ENCODE results near the gene CEP44.
"Not testable (repeated sequence)": the region's sequence is repeated elsewhere in the genome, so short reads cannot be mapped to it uniquely, and the experiment has no call there.

CEP44 gene

DNA sequence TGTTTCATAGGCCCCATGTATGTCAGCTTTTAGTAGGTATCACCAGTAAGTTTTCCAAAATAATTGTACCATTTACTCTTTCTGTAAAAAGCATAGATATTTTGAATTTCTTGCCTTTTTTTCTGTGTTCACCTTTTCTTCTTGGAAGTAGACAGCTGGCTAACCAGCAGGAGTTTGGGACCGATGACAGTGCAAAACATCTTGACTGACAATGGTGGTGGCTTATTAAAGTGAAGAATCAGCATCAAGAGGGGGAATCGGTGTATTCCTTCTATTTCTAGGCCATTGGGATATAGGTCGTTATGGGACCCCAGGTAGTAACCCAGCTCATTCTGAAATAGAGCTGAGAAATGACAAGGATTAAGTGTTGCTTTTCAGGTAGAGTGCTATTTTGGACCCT is 3.2 kb downstream of the CEP44 start:
- TF ChIP-seq, protein P1, sequence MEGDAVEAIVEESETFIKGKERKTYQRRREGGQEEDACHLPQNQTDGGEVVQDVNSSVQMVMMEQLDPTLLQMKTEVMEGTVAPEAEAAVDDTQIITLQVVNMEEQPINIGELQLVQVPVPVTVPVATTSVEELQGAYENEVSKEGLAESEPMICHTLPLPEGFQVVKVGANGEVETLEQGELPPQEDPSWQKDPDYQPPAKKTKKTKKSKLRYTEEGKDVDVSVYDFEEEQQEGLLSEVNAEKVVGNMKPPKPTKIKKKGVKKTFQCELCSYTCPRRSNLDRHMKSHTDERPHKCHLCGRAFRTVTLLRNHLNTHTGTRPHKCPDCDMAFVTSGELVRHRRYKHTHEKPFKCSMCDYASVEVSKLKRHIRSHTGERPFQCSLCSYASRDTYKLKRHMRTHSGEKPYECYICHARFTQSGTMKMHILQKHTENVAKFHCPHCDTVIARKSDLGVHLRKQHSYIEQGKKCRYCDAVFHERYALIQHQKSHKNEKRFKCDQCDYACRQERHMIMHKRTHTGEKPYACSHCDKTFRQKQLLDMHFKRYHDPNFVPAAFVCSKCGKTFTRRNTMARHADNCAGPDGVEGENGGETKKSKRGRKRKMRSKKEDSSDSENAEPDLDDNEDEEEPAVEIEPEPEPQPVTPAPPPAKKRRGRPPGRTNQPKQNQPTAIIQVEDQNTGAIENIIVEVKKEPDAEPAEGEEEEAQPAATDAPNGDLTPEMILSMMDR (IDR thresholded peaks at IDR 0.05; ENCODE audit: insufficient read depth, low read length, poor library complexity, severe bottlenecking) = no peak
- Histone ChIP-seq H3K4me3 (replicated peaks; ENCODE audit: low read depth, low read length) (no peak overlapping the region), H3K27me3 (replicated peaks; ENCODE audit: control insufficient read depth, insufficient read depth, low read length) (no peaks in the 10 kb centered on the region), H3K36me3 (ENCODE audit: control insufficient read depth, insufficient read depth, low read length) (no peaks in the 10 kb centered on the region)
- no peak for DNase-seq (ENCODE audit: extremely low read depth, insufficient read length)

DNA sequence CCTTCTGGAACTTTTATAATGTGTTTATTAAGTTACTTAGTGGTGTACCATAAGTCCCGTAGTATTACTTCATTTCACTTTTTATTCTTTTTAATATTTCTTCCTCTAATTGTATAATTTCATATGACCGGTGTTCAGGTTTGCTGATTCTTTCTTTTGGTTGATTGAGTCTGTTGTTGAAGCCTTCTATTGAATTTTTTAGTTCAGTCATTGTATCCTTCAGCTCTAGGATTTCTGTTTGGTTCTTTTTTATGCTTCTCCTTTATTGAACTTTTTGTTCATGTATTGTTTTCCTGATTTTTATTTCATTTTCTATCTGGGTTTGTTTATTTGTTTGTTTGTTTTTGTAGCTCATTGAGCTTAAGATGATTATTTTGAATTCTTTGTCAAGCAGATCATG is 8.8 kb downstream of the CEP44 start:
- Histone ChIP-seq H3K36me3 (ENCODE audit: control insufficient read depth, insufficient read depth, low read length) (no peaks in the 10 kb centered on the region; the same call in 1 of the 2 replicates), H3K4me3 (replicated peaks; ENCODE audit: low read depth, low read length) (no peak overlapping the region), H3K27me3 (replicated peaks; ENCODE audit: control insufficient read depth, insufficient read depth, low read length) (no peaks in the 10 kb centered on the region)
- TF ChIP-seq, protein P1 (IDR thresholded peaks at IDR 0.05; ENCODE audit: insufficient read depth, low read length, poor library complexity, severe bottlenecking) = no peak
- DNase-seq (ENCODE audit: extremely low read depth, insufficient read length) = no peak

DNA sequence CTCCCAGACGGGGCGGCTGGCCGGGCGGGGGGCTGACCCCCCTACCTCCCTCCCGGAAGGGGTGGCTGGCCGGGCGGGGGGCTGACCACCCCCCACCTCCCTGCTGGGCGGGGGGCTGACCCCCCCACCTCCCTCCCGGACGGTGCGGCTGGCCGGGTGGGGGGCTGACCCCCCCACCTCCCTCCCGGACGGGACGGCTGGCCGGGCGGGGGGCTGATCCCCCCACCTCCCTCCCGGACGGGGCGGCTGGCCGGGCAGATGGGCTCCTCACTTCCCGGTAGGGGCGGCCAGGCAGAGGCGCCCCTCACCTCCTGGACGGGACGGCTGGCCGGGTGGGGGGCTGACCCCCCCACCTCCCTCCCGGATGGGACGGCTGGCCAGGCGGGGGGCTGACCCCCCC is 10.9 kb downstream of the CEP44 start:
- not testable (repeated sequence) for DNase-seq (ENCODE audit: extremely low read depth, insufficient read length); H3K4me3 ChIP-seq (replicated peaks; ENCODE audit: low read depth, low read length); H3K27me3 ChIP-seq (replicated peaks; ENCODE audit: control insufficient read depth, insufficient read depth, low read length); H3K36me3 ChIP-seq (ENCODE audit: control insufficient read depth, insufficient read depth, low read length)

DNA sequence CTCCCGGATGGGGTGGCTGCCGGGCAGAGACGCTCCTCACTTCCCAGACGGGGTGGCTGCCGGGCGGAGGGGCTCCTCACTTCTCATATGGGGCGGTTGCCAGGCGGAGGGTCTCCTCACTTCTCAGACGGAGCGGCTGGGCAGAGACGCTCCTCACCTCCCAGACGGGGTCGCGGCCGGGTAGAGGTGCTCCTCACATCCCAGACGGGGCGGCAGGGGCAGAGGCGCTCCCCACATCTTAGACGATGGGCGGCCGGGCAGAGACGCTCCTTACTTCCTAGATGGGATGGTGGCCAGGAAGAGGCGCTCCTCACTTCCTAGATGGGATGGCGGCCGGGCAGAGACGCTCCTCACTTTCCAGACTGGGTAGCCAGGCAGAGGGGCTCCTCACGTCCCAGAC is 11.4 kb downstream of the CEP44 start:
- DNase-seq (ENCODE audit: extremely low read depth, insufficient read length); H3K36me3 ChIP-seq (ENCODE audit: control insufficient read depth, insufficient read depth, low read length); H3K4me3 ChIP-seq (replicated peaks; ENCODE audit: low read depth, low read length); H3K27me3 ChIP-seq (replicated peaks; ENCODE audit: control insufficient read depth, insufficient read depth, low read length): not testable (repeated sequence)

DNA sequence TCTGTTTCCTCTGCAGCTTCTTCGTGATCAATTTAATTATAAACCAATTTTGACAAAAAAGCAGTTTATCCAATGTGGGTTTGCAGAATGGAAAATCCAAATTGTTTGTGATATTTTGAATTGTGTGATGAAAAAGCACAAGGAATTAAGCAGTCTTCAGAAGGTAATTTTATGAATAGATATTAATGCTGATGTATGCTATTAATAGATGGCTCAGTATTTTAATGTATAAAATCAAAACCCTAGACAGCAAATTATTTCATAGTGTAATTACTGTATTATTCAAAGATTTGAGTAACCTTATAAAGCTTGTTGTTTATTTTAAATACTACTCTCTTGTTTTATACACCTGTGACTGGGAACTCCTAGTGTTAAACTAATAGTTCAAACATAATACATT is 20.0 kb downstream of the CEP44 start:
- H3K36me3 ChIP-seq (ENCODE audit: control insufficient read depth, insufficient read depth, low read length) = no peaks in the 10 kb centered on the region
- DNase-seq (ENCODE audit: extremely low read depth, insufficient read length) = no peak
- H3K4me3 ChIP-seq (replicated peaks; ENCODE audit: low read depth, low read length) = no peak overlapping the region
- H3K27me3 ChIP-seq (replicated peaks; ENCODE audit: control insufficient read depth, insufficient read depth, low read length) = no peaks in the 10 kb centered on the region
- TF ChIP-seq, protein P1 (IDR thresholded peaks at IDR 0.05; ENCODE audit: insufficient read depth, low read length, poor library complexity, severe bottlenecking) = no peak

DNA sequence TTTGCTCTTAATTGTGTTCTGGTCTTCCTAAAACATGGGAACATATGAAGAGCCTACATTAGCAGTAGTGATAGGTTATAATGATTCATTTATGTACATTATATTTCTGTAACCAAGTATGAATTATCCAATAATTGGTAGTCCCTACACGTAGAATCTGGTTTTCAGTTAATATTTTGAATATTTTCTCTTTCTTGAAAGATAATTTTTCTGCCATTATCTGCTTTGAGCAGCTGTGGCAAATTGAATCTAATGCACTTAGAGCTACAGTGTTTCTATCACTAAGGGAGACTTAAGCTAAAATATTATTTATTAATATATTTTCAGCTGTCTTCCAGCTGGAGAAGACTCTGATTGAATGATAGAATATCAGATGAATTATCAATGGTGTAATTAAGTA is 21.0 kb downstream of the CEP44 start:
- TF ChIP-seq, protein P1 (IDR thresholded peaks at IDR 0.05; ENCODE audit: insufficient read depth, low read length, poor library complexity, severe bottlenecking) = no peak
- Histone ChIP-seq H3K4me3 (replicated peaks; ENCODE audit: low read depth, low read length) (no peak overlapping the region), H3K36me3 (ENCODE audit: control insufficient read depth, insufficient read depth, low read length) (no peaks in the 10 kb centered on the region), H3K27me3 (replicated peaks; ENCODE audit: control insufficient read depth, insufficient read depth, low read length) (no peaks in the 10 kb centered on the region)
- no peak for DNase-seq (ENCODE audit: extremely low read depth, insufficient read length)

DNA sequence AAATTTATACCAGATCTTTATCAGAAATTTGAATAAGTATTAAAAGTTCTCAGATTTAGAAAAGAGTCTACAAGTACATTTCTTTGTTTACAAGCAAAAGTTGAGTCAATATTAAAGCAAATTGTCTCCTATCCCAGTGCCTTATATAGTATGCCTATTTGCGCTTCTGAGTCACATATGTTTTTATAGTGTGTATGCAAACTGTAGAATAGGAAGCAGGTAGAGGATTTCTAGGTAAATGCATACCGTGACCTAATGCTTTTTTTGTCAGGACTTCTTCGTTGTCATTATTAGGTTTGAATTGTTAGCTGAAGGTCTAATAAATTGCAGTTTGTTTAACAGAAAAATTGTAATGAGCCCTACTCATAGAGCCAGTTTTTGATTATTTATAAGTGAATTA is 22.2 kb downstream of the CEP44 start:
- no peaks in the 10 kb centered on the region for H3K36me3 ChIP-seq (ENCODE audit: control insufficient read depth, insufficient read depth, low read length)
- DNase-seq (ENCODE audit: extremely low read depth, insufficient read length) = no peak
- no peaks in the 10 kb centered on the region for H3K27me3 ChIP-seq (replicated peaks; ENCODE audit: control insufficient read depth, insufficient read depth, low read length)
- no peak overlapping the region for H3K4me3 ChIP-seq (replicated peaks; ENCODE audit: low read depth, low read length)
- TF ChIP-seq, protein P1 (IDR thresholded peaks at IDR 0.05; ENCODE audit: insufficient read depth, low read length, poor library complexity, severe bottlenecking) = no peak
